AML-193 (cell line): ENCODE results near the gene FCGBP.
"Not testable (repeated sequence)": the region's sequence is repeated elsewhere in the genome, so short reads cannot be mapped to it uniquely, and the experiment has no call there.

Experiments
- DNase-seq, 2 experiments: peaks; one replicate each; lab custom pipeline; 2025; lab: John Stamatoyannopoulos, UW

FCGBP gene

DNA sequence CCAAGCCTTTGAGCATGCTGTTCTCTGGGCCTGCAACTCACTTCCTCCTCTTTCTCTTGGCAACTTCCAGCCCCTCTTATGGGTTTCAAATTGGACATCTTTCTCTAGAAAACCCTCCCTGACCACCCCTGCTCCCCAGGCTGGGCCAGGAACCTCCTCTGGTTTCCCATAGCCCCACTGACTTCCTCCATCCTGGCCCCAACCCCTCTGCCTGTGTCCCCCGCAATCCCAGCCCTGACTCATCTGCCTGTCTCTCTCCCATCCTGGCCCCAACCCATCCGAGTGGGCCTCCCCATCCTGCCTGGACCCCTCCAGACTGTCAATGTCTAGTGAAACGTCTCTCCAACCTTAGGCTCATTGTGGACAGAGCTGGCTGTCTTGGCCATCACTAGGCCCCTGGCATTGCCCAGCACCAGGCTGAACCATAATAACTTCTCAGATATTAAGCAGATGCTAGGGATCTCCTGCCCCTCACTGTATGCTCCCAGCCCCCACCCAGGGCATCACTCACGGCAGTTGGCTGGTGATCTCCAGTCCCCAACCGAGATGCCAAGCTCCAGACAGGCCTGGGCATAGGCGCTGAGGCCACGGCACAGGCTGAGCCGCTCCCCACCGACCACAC is 16.8 kb downstream of the FCGBP start:
- DNase-seq: no peak

DNA sequence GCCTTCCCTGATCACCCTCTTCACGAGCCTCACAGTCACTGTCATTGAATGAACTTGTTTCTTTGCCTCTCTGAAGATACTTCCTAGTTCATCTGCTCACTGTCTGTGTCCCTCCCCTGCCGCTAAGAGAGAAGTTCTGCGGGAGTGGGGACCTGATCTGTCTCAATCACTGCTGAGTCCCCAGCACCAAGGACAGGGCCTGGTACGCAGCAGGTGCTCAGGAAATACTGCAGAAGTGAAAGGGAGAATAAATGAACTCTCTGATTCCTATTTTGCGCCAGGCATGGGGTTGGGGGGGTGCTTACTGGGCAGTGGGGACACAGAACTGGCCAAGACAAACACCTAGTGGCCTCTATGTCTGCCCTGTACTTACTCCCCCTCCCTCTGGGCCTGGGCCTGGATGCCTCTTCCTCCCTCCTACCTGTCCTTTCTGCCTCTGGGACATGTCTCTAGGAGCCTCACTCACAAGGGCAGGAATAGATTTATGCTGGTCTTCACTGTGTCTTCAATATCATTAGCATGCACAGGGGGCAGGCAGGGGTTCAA is 17.5 kb downstream of the FCGBP start:
- DNase-seq: no peak

DNA sequence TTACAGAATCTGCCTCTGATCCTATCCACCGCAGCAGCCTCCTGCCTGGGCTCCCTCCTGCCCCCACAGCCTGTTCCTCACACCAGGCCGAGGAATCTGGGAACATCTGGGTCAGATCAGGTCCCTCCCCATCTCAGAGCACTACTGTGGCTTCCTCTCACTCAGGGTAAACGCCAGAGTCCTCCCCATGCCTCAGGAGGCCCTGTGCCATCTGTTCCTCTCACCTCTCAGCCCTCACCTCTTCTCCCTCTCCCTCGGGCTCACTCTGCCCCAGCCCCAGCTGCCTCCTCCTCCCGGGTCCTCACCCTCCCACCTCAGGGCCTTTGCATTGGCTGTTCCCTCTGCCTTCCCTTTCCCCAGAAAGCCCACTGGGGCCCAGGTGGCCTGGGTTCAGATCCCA is 18.2 kb downstream of the FCGBP start:
- DNase-seq: no peak

DNA sequence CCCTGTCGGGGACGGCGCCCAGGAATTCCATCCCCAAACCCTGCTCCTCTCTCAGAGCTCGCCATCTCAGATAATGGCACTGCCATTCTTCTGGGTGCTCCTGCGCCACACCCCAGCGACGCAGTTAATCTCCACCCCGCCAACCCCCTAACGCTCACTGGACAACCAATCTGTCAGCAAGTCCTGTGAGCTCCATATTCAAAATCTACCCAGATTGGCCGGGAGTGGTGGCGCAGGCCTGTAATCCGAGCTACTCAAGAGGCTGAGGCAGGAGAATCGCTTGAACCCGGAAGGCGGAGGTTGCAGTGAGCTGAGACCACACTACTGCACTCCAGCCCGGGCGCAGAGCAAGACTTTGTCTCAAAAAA is 18.6 kb downstream of the FCGBP start:
- DNase-seq: no peak

DNA sequence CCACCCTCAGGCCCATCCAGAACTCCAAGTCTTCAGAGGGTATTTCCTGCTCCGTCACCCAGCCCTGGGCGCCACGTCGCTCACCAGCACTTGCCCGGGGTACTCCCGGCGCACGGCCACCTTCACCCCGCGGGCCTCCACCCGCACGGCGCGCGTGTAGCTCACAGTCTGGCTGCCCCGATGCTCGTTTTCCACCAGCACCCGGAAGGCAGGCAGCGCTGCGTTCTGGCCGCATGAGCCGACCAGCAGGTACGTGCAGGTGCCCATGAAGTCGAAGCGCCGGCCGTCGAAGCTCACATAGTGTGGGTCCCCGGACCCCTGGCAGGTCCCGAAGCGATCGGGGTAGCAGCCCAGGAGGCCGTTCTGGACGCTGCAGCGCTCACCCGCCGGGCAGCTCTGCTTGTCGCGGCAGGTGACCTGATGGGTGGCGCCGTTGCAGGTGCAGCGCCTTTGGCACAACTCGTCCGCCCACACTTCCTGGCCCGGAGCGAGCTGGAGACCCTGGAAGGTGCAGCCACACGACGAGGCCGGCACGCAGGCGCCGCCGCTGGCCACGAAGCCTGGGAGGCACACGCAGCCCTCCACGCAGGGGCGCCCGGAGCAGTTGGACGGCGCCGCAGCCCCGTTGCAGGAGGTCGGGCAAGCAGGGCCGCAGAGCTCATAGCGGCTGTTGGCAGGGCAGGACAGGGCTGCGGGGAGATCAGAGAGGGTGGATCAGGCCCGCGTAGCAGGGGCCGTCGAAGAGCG is 19.2 kb downstream of the FCGBP start:
- no peak for DNase-seq

DNA sequence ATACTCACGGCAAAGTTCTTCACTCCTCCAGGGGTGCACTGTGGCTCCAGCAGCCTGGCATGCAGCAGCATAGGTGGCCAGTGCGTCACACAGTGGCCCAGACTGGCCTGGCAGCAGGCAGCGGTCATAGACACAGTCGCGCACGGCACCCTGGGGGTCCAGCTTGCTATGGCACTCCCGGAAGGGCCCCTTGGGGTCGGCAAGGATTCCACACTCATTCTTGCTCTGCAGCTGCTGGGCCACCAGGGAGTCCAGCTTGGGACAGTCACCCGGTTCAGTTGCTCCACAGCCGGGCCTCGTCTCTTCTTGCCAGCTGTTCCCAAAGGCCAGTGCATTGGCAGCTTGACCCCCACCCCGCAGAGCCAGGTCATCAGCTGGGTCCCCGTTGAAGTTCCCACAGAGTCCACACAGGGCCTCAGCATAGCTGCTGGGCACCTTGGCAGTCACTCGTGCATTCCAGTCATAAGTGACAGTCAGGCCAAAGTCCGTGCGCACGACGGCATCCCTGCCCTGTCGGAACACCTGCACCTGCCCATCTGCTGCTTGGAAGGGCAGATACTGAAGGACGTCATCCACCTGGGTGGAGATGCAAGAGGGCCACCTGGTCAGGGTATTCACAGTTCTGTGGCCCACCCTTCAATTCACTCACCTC is 20.6 kb downstream of the FCGBP start:
- DNase-seq: no peak

DNA sequence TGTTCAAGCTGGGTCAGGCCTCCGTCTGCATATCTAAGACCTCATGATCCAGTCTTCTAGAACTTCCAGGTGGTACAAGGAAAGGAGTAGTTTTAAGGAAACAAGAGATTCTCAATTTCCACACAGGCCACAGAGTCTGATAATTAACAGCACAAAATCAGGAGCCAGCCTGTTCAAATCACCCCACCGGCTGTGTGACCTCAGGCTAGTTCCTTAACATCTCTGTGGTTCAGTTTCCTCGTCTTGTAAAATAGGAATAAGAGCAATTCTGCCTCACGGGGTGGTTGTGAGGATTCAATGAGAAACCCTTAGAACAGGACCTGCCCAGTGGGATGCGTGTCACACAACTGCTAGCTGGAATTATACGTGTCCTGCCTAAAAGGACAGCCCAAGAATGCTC is 25.6 kb downstream of the FCGBP start:
- no peak for DNase-seq

DNA sequence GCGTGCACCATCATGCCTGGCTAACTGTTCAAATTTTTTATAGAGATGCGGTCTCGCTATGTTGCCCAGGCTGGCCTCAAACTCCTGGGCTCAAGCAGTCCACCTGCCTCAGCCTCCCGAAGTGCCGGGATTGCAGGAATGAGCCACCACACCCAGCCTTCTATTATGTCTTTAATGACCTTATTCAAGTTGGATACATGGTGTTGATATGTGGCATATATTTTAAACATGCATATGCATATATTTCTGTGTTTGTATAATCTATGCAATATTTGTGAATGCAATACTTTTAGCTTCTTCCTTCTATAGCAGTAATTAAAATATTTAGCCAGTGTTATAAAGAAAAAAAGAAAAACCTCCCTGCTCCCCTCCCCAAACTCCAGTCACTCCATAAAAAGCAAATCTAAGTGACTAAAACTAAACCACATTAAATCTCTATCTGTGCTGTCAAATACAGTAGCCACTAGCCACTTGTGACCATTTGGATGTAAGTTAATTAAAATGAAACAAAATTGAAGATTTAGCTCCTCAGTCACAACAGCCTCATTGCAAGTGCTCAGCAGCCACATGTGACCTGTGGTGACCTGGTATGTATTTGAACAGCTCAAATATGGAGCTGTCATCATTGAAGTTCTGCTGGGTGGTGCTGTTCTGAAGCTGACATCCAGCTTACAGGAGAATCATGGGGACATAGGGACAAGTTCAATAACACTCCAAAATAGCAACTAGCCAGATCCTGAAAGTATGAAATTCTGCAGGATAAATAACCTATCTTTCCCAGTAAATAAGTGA is 27.4 kb downstream of the FCGBP start:
- DNase-seq: no peak

DNA sequence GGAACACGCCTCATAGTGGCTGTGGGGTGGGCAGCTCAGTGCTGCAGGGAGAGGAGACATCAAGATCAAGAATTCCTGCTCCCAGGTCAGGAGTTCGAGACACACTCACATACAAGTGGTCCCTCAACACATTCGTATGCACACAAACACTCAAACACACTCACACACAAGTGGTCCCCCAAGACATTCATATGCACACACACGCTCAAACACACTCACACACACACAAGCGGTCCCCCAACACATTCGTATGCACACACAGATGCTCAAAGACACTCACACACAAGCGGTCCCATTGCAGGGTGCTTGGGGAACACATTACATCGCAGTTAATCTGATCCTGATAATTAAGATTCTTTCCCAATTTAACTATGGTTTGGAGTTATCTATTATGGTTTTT is 28.2 kb downstream of the FCGBP start:
- no peak for DNase-seq

DNA sequence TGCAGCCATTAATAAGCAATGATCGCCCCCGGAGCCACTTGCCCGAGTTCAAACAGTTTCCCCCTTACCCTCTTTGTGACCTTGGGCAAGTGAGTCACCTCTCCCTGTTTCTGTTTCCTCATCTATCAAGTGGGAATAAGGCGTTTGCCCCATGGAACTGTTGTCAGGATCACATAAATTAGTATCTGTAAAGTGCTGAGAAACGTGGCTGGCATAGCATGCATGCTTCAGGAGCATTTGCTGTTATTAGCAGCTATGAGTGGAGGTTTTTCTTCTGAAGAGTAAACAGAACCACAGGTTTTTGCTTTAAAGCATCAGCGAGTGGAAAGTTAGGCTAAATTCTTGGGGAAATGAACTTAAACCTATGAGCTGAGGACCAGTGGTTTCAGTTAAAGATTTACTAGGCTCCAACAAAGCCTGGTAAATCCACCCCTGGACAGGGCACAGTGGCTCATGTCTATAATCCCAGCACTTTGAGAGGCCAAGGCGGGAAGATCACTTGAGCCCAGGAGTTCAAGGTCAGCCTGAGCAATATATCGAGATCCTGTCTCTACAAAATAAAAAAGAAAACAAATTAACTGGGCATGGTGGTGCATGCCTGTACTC is 30.8 kb downstream of the FCGBP start:
- not testable (repeated sequence) for DNase-seq

DNA sequence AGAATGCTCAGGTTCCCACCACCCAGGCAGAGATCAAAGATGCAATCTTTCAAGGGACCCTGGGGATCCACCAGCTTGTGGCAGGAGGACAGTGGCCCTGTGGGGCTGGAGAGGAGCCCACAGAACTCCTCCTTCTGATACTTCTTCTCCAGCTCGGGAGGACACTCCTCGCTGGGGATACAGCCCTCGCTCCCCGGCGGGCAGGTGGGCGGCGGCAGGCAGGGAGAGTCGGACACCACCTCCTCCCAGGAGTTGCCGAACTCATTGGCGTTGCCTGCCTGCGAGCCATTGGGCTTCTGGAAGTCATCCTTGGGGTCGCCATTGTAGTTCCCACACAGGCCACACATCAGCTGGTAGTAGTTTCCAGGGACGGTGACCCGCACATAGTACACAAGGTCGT is 32.1 kb downstream of the FCGBP start:
- DNase-seq: not testable (repeated sequence)

DNA sequence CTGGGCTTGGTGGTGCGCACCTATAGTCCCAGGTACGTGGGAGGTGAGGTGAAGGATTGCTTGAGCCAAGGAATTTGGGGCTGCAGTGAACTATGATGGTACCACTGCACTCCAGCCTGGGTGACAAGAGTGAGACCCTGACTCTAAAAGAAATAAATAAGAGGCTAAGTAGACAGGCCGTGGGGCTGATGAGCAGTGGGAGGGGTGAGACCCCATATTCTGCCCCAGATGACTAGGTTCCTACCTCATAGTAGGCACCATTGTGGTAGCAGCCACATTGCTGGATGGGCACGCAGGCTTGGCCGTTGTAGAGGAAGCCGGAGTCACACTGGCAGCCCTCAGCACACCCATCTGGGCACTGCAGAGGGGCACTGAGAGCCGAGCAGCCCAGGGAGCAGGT is 32.8 kb downstream of the FCGBP start:
- DNase-seq: not testable (repeated sequence)

DNA sequence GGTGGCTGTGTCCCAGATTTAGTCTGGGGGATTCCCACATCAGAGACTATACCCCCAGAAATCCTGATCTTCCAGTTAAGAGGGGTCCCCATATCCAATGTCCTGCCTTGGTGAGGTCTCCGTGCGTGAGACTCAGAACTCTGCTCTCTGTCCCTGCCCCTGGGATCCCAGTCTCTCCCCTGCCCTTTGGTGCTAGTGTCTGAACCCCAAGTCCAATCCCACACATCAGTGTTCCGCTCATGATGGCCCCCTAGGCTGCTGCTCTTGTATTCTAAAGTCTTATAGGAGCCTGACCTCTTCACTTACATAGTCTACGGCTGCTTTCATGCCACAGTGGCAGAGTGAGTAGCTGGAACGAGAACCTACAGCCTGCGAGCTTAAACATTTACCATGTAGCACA is 35.6 kb downstream of the FCGBP start:
- DNase-seq: not testable (repeated sequence)

DNA sequence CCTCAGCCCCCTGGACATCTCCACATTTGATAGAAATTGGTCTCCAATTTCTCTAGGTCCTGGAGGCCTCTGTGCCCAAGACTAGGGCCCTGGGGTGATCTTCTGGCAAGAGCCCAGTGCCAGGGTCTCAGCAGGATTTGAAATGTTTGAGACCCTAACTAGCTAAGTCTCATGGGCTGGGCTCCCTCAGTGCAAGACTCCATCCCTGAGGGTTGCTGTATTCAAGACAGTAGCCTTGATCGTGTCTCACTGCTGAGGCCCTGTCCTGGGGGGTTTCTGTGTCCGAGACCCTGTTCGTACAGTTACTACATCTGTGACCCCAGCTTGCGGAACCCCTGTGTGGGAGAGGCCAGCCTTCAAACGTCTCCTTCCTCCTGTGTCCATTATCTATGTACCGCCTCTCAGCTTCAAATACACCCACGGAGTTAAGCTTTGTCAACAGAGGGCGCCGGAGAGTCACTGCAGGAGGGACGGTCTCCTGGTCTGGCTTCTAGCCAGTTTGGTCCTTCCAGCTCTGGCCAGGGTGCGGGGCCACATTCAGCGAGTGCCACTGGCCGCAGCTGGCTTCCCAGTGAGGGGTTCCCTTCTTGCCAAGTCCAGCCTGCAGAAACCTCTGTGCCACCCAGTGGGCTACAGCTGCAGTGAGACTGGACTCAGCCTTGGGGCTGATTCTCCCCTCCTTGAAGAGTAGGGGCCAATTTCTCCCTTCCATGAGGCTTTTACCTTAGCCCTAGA is 36.8 kb downstream of the FCGBP start:
- peak; percentile 15 to 18 for DNase-seq

DNA sequence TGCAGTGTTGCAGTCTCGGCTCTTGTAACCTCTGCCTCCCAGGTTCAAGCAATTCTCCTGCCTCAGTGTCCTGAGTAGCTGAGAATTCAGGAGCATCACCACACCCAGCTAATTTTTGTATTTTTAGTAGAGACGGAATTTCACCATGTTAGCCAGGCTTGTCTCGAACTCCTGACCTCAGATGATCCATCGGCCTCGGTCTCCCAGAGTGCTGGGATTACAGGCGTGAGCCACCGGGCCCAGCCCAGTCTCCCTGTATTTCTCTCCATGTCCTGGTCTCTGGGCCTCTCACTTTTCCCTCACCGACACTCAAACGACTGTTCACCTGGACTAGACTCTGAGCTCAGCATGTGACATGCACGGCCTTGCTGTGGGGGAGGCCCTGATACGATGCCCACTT is 39.3 kb downstream of the FCGBP start:
- not testable (repeated sequence) for DNase-seq

DNA sequence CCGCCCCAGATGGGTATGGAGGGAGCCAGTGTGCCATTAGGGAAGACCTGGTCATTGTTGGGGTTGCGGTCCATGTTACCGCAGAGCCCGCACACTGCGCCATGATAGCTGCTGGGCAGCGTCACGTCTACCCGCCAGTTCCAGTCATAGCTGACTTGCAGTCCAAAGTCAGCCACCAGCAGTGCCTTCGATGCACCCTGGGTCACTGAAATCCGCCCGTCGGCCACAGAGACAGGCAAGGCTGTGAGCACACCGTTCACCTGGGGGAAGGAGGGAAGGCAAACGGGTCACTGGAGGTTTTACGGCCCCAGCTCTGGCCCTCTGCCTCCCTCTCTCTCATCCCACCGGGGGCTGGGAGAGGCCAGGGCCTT is 40.2 kb downstream of the FCGBP start:
- DNase-seq: not testable (repeated sequence)

DNA sequence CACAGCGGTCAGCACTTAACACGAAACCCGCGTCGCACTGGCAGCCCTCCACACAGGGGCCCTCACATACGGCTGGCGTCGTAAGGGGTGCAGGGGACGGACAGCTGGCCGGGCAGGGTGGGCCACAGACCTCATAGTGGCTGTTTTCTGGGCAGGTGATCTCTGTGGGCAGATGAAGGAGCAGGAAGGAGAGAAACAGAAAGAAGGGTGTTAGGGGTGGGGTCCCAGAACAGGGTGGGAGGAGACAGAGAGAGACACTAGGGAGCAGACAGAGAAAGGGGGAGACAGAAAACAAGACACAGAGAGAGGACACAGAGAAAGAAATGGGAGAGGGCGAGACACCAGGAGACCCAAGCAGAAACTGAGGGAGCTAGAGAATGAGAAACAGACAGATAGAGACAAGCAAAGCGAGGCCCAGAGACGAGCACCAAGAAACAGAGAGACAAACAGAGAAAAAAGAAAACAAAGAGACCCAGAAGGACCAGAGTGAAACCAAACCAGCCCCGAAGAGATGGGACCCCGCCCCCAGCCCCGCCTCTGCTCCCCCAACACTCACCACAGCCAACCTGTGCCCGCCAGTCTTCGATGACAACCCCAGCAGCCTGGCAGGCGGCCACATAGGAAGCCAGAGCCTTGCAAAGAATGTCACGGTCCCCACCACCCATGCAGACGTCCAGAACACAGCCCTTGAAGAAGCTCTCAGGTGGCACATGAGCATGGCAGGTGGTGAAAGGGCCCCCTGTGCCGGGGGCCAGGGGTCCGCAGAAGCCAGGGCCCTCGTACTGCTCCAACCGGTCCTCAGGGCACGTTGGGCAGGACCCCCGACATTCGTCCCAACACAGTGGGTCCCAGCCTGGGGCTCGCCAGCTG is 40.8 kb downstream of the FCGBP start:
- DNase-seq: not testable (repeated sequence)

DNA sequence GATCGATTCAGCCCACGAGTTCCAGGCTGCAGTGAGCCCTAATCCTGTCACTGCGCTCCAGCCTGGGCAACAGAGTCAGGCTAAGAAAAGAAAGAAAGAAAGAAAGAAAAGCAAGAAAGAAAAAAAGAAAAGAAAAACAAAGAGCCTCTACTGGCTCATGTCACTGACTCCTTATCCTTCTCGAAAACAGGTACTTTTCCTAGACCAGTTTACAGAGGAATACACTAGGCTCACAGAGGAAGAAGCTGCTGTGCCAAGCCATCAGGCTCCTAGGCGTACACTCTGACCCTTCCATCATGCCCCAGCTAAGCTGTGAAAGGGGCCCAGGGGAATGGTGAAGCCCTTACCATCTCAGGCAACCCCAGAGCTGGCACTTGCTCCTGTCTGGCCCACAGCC is 41.9 kb downstream of the FCGBP start:
- not testable (repeated sequence) for DNase-seq

DNA sequence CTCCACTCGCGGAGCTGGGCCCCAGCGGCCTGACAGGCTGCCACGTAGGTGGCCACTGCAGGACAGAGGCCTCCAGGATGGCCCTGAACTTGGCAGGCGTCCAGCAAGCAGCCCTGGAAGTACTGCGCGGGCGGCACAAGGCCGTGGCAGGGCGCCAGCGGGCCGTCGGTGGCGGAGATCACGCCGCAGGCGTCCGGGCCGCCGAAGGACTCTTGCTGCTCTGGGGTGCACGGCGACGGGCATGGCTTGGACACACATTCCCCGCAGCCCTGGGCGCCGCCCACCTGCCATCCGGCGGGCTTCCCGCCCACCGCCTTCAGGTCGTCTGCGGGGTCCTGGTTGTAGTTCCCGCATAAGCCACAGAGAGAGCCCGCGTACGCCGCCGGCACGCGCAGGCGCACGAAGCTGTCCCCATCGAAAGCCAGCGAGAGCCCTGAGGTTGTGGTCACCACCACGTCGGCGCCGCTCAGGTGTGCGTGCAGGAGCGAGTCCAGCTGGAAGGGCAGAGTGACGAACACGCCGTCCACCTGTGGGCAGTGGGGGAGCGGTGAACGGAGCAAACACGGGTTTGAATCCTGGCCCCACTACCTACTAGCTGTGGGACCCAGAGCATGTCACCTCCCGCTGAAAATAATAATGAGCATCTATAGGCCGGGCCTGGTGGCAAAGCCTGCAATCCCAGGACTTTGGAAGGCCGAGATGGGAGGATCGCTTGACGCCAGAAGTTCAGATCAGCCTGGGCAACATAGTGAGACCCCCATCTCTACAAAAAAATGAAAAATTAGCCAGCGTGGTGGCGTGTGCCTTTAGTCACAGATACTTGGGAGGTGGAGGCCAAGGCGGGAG is 42.6 kb downstream of the FCGBP start:
- DNase-seq: not testable (repeated sequence)
